Skeletal muscle cell (primary cell): ENCODE data around the gene DAGLA.

ENCODE experiments used
- DNase-seq: peaks from one replicate; pipeline ENCODE4 v3.0.0-alpha.2; 2010; ENCODE audit warnings: low read depth
- H3K4me3 ChIP-seq: 2 replicates; pipeline ENCODE4 v1.5.1; 2011; ENCODE audit warnings: low read depth, mild to moderate bottlenecking, control low read depth, low read length, moderate library complexity

DAGLA gene

GRCh38 chr11:61718046-61718531 is 37.9 kb downstream of the DAGLA start:
- no peak for DNase-seq
- H3K4me3 ChIP-seq = peak overlapping the region; percentile 50

DNA sequence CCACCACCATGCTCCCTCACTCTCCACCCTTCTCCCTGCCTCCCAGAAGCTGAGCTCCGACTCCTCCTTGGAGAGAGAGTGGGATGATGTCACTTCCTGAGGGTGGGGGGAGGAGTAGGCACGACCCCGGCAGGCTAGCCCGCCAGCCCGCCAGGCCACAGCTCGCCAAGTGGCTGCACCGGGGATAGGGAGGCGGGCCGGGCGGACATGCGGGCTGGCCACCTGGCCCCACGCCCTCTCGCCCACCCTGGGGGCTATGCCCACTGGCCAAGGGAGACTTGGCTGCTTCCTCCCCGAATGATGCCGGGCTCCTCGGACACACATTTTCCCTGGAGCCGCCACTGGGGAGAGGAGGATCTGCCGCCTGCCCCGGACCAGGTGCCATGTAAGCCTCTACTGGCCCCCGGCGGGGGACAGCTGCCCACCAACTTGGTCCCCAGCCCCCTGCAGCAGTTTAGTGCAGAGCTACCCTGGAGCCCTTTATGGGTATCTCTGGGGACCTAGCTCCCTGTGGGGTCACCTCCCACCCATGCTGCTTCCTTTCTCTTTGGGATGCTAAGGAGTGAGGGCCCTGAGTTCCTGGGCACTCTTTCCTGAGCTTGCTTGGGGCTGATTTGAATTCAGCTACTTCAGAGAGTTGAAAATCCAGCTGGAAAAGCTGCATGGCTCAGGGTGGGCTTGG is 38.6 kb downstream of the DAGLA start:
- DNase-seq = no peak
- H3K4me3 ChIP-seq = peak overlapping the region; percentile 50

GRCh38 chr11:61719978-61720377 is 39.8 kb downstream of the DAGLA start:
- no peak overlapping the region for H3K4me3 ChIP-seq
- no peak for DNase-seq

DNA sequence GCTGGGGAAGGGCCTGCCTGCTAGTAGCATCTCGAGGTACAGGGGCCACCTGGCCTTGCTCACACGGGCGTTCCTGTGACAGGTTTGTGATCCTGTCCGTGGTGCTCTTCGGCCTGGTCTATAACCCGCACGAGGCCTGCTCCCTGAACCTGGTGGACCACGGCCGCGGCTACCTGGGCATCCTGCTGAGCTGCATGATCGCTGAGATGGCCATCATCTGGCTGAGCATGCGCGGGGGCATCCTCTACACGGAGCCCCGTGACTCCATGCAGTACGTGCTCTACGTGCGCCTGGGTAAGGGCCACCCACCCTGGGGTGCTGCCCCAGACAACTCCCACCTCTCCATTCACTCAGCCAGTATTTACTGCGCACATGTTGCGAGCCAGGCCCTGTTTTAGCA is 40.4 kb downstream of the DAGLA start:
- DNase-seq = no peak
- H3K4me3 ChIP-seq = no peak overlapping the region

DNA sequence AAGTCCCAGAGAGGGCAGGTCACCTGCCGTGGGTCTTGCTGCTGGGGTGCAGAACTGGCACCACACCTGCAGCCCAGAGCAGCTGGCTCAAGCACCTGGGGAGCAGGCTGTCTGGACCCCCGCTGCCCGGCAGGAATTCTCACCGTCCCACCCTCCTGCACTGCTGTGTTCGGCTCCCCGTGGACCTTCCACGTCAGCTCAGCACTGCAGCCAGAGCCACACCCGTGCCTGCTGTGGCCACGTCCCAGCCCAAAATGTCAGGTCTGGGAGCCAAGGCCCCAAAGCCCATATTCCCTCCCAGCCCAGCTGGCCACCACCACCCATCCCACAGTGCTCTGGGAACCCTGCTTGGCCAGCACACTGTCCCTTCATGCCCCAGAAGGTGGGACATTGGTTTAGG is 44.2 kb downstream of the DAGLA start:
- no peak overlapping the region for H3K4me3 ChIP-seq
- no peak for DNase-seq

DNA sequence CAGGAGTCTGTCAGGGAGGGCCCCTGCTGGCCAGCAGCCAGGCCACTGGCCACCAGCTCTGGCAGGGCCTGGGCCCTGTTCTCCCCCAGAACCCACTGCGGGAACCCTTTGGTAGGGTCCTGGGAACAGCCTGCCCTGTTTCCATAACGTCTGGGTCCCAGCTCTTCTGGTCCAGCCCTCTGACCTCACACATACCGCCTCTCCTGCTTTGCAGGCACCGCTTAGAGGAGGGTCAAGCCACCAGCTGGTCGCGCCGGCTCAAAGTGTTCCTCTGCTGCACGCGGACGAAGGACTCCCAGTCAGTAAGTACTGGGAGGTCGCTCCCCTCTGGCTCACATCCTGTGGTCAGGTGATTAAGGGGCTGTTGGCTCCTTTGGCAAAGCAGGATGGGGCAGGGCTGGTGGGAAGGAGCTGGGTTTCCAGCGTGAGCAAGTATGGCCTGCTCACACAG is 45.6 kb downstream of the DAGLA start:
- no peak overlapping the region for H3K4me3 ChIP-seq

DNA sequence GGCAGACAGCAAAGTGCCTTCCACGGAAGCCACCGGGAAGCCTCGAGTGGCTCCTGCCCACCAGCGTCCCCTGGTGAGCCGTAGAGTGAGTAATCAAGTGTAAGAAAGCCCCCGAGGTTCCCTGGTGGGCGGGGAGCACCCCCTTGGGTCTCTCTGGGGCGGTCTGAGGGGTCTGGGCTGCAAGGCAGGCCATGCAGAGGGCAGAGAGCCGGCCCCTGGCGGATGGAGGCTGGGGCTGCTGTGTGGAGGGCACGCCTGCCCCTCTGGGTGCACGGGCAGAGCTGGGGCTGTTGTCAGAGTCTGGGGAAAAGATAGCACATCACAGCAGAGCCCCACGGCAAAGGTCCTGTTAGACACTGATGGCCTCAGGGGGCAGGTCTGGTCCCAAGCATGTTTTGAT is 46.6 kb downstream of the DAGLA start:
- no peak overlapping the region for H3K4me3 ChIP-seq
- no peak for DNase-seq

More for the DNA sequence above, 45.6 kb downstream of the DAGLA start:
- DNase-seq = peak; percentile 38

DNA sequence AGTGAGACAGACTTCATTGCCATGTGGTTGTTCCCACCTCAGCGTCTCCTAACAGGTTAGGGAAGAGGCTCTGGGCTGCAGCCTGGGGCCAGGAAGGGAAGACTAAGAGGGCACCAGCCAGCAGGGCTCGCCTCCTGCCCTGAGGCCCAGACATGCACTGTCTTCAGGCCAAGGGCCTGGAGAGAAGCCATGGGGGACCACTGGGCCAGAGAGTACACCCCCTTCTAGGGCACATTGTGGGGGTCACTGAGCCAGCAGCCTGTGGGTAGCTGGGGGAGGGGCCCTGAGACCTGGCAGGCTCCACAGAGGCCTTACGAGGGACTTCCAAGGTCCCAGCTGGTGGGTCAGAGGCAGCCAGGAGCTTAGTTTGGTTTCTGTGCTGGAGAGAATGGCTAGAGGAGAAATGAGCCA is 47.2 kb downstream of the DAGLA start:
- H3K4me3 ChIP-seq = no peak overlapping the region

GRCh38 chr11:61728066-61728939 is 48.1 kb downstream of the DAGLA start:
- no peak for DNase-seq
- H3K4me3 ChIP-seq = no peak overlapping the region

More for the DNA sequence above, 47.2 kb downstream of the DAGLA start:
- no peak for DNase-seq

- no peak overlapping the region for H3K4me3 ChIP-seq
- DNase-seq = no peak
Measured at GRCh38 chr11:61728940-61729219, 48.7 kb downstream of the DAGLA start.

DNA sequence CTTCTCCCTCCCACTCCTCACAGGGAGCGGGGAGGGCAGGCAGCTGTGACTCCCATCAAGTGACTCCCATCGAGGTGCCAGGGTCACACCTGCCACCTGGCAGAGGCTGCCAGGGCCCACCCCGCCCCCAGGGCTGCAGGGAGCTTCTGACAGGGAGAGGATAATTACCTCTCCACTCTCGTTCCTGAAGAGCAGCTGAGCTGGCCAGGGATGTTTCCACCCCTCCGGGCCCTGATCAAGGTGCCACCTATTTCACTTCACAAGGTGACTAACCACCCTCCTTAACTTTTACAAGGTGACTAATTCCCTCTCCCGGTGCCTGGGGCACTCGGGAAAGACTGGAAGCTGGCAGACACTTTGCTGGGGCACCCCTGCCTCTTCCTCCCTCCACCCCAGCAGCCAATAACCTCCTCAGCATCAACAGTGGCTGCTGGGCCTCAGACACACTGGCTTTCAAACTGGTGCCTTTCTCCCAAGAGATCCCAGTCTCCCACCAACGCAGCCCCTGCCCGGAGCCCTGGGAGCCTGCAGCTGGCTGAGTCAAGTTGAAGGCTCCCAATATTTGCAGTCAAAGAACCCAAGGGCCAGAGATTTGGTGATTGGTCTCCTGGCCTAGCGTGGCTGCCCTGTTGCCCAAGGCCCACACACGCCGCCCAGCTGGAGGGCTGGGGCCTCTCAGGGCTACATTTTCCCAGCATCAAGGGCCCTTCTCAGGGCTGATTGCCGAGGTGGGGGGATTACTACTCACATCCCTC is 50.2 kb downstream of the DAGLA start:
- no peak for DNase-seq

GRCh38 chr11:61731211-61731951 is 51.2 kb downstream of the DAGLA start:
- no peak overlapping the region for H3K4me3 ChIP-seq
- no peak for DNase-seq

More for the DNA sequence above, 50.2 kb downstream of the DAGLA start:
- no peak overlapping the region for H3K4me3 ChIP-seq

GRCh38 chr11:61731952-61732675 is 51.9 kb downstream of the DAGLA start:
- DNase-seq = no peak
- no peak overlapping the region for H3K4me3 ChIP-seq

- no peak overlapping the region for H3K4me3 ChIP-seq
- no peak for DNase-seq
Measured at GRCh38 chr11:61732705-61733104, 52.5 kb downstream of the DAGLA start.

- no peak overlapping the region for H3K4me3 ChIP-seq
- peak; percentile 45 for DNase-seq
Measured at GRCh38 chr11:61733120-61733978, 53.2 kb downstream of the DAGLA start.

DNA sequence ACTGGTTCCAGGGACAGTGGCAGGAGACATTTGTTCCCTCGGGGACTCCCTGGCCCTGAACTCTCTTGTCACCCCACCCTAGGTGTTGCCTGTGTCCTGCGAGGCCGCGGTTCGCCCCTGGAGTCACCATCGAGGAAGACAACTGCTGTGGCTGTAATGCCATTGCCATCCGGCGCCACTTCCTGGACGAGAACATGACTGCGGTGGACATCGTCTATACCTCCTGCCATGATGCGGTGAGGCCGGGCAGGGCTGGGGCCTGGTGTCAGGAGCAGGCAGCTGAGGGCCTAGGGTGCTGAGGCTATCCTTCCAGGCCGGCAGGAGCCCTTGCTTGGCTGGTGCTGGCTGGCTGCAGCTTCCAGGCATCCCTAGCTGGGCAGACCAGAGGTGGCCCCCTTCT is 54.6 kb downstream of the DAGLA start:
- no peak for DNase-seq

DNA sequence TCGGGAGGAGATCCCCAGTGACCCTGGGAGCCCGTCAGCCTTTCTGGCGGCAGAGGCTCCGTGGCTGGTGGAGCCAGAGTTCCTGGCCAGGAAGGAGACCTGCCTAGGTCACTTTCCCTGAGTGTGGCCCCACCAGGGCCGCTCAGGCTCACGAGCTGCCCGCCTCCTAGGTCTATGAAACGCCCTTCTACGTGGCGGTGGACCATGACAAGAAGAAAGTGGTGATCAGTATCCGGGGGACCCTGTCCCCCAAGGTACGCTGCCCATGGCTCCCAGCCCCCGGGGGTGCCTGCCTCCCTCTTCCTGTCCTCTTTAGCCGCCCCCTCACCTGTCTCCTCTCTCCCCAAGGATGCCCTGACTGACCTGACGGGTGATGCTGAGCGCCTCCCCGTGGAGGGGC is 55.2 kb downstream of the DAGLA start:
- DNase-seq = no peak
- H3K4me3 ChIP-seq = no peak overlapping the region

More for the DNA sequence above, 54.6 kb downstream of the DAGLA start:
- H3K4me3 ChIP-seq = no peak overlapping the region

GRCh38 chr11:61736310-61736709 is 56.1 kb downstream of the DAGLA start:
- H3K4me3 ChIP-seq = no peak overlapping the region
- no peak for DNase-seq
